PC-9 (cell line): ENCODE results near the gene THAP8. TPM values are rescaled to one million over a fixed set of nuclear protein-coding genes. Genes with fewer than 3 reads are reported as not detected.

Experiments
- BruUV-seq: library from RNA; stranded (reverse); fragments of 400-500 nt; replicated peaks from 2 replicates; lab custom pipeline; 2021; lab: Mats Ljungman, UMichigan
- CTCF ChIA-PET: fragments of 300-600 bp; sonication (Branson Sonifier 250); formaldehyde crosslinking; loops from one replicate; lab custom pipeline; 2022; ENCODE audit warnings: antibody characterized with exemption; lab: Charles Lee
- POLR2A ChIA-PET: fragments of 300-600 bp; sonication (Branson Sonifier 250); formaldehyde crosslinking; loops from one replicate; lab custom pipeline; 2022; ENCODE audit warnings: antibody characterized with exemption; ENCODE audit not compliant: unreplicated experiment; lab: Charles Lee
- DNase-seq, 2 experiments: peaks; one replicate each; pipeline versions ENCODE4 v3.0.0 to v3.0.0-alpha.2; 2015 to 2022; ENCODE audit warnings: mixed read lengths in 1 of 2
- H2AFZ ChIP-seq: fragments of 200-600 bp; sonication (generic); 2 replicates; pipeline ENCODE4 v1.8.1; 2017; ENCODE audit warnings: antibody characterized with exemption
- H3F3A ChIP-seq: fragments of 200-600 bp; sonication (generic); 2 replicates; pipeline ENCODE4 v1.8.1; 2017; ENCODE audit warnings: antibody characterized with exemption, mild to moderate bottlenecking, low read depth; ENCODE audit not compliant: insufficient read depth
- H3K27ac ChIP-seq: fragments of 200-600 bp; sonication (generic); 2 replicates; pipeline ENCODE4 v1.6.1; 2016; ENCODE audit warnings: mixed run types
- H3K27me3 ChIP-seq: fragments of 200-600 bp; sonication (generic); 2 replicates; pipeline ENCODE4 v1.6.1; 2016; ENCODE audit warnings: low read depth, mixed run types; ENCODE audit not compliant: insufficient read depth
- H3K36me3 ChIP-seq: fragments of 200-600 bp; sonication (generic); 2 replicates; pipeline ENCODE4 v1.6.1; 2016; ENCODE audit warnings: low read depth, mixed run types
- H3K4me1 ChIP-seq: fragments of 200-600 bp; sonication (generic); replicated peaks from 2 replicates; pipeline ENCODE4 v1.6.1; 2016; ENCODE audit warnings: mixed run types; ENCODE audit not compliant: insufficient read depth
- H3K4me2 ChIP-seq: fragments of 200-600 bp; sonication (generic); 2 replicates; pipeline ENCODE4 v1.6.1; 2017; ENCODE audit warnings: mixed run types
- H3K4me3 ChIP-seq: fragments of 200-600 bp; sonication (generic); 2 replicates; pipeline ENCODE4 v1.6.1; 2016; ENCODE audit warnings: mixed run types
- H3K79me2 ChIP-seq: fragments of 200-600 bp; sonication (generic); 2 replicates; pipeline ENCODE4 v1.6.1; 2017; ENCODE audit warnings: low read depth, mixed run types
- H3K9me2 ChIP-seq: fragments of 200-600 bp; sonication (generic); 2 replicates; pipeline ENCODE4 v1.8.1; 2017; ENCODE audit warnings: mild to moderate bottlenecking; ENCODE audit not compliant: insufficient read depth
- H3K9me3 ChIP-seq: fragments of 200-600 bp; sonication (generic); 2 replicates; pipeline ENCODE4 v1.8.1; 2016; ENCODE audit warnings: low read depth; ENCODE audit not compliant: insufficient read depth
- H4K20me1 ChIP-seq: fragments of 200-600 bp; sonication (generic); 2 replicates; pipeline ENCODE4 v1.8.1; 2017; ENCODE audit not compliant: insufficient read depth
- EZH2 ChIP-seq: fragments of 200-600 bp; sonication (generic); IDR thresholded peaks from 2 replicates; pipeline ENCODE4 v1.8.0; 2017; ENCODE audit warnings: antibody characterized with exemption, low read depth
- intact Hi-C: fragments of 100-400 bp; cut with micrococcal nuclease; formaldehyde crosslinking; loops from one replicate; pipeline ENCODE4 v1.10.0; 2022; ENCODE audit not compliant: unreplicated experiment
- total RNA-seq: library from RNA; stranded (reverse); gene quantifications from 2 replicates; pipeline ENCODE4 v1.2.3, GENCODE V29; 2021
- TF ChIP-seq, protein P1 (sequence below): fragments of 200-600 bp; sonication (generic); conservative IDR thresholded peaks from 2 replicates; pipeline ENCODE4 v1.6.1; 2017; ENCODE audit warnings: mixed run types, antibody characterized with exemption, mild to moderate bottlenecking, moderate library complexity

The THAP8 gene
- total RNA-seq, 1 experiment from 2014 or later: 5.2 TPM

DNA sequence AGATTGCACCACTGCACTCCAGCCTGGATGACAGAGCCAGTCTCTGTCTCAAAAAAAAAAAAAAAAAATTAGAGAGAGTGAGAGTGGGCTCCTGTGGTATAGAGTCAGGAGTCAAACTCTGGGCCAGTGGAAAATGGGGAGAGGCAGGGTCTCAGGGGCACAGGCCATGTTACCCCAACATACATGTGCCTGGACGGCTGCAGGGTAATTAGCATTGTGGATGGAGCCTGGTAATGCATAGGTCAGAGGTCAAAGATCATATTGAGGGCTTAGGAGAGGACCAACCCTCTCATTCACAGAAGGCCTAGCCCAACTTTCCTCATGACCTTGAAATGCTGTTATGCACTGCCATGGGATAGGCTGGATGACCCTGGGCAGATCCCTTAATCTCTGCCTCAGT, 28.5 kb downstream of the THAP8 start:
- Histone ChIP-seq H3K4me3 (no peak overlapping the region), H3F3A (no peaks in the 10 kb centered on the region), H3K27ac (no peak overlapping the region), H3K27me3 (no peaks in the 10 kb centered on the region), H3K9me3 (no peaks in the 10 kb centered on the region), H4K20me1 (no peaks in the 10 kb centered on the region), H3K9me2 (no peaks in the 10 kb centered on the region), H2AFZ (no peak overlapping the region), H3K79me2 (no peaks in the 10 kb centered on the region), H3K36me3 (0 out of 2 replicates have a peak, but pooled peaks cover 4% of the 10 kb centered on the region), H3K4me2 (no peak overlapping the region), H3K4me1 (no peaks in the 10 kb centered on the region)
- ChIA-PET CTCF (no interaction called here), POLR2A (no interaction called here)
- intact Hi-C loops: no loop called here
- no peak for DNase-seq
- TF ChIP-seq, protein P1, sequence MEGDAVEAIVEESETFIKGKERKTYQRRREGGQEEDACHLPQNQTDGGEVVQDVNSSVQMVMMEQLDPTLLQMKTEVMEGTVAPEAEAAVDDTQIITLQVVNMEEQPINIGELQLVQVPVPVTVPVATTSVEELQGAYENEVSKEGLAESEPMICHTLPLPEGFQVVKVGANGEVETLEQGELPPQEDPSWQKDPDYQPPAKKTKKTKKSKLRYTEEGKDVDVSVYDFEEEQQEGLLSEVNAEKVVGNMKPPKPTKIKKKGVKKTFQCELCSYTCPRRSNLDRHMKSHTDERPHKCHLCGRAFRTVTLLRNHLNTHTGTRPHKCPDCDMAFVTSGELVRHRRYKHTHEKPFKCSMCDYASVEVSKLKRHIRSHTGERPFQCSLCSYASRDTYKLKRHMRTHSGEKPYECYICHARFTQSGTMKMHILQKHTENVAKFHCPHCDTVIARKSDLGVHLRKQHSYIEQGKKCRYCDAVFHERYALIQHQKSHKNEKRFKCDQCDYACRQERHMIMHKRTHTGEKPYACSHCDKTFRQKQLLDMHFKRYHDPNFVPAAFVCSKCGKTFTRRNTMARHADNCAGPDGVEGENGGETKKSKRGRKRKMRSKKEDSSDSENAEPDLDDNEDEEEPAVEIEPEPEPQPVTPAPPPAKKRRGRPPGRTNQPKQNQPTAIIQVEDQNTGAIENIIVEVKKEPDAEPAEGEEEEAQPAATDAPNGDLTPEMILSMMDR: no peak
- no peak for TF ChIP-seq EZH2
- BruUV-seq: no TSS peak

DNA sequence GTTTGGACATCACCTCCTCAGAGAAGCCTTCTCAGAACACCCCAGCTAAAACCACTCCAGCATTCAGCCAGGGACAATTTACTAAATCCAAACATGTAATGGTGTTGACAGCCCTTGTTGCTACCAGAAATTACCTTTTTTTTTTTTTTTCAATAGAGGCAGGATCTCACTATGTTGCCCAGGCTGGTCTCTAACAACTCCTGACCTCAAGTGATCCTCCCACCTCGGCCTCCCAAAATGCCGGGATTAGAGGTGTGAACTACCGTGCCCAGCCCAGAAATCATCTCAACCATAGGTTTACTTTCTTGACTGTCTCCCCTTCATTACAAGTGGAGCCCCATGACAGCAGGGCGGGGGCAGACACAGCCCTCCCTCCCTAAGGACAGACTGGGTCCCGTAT, 30.7 kb downstream of the THAP8 start:
- H3K27ac ChIP-seq: no peak overlapping the region
- 0 out of 2 replicates have a peak, but pooled peaks cover 4% of the 10 kb centered on the region for H3K36me3 ChIP-seq
- H3K27me3 ChIP-seq: no peaks in the 10 kb centered on the region
- no TSS peak for BruUV-seq
- H3K4me2 ChIP-seq: no peak overlapping the region
- ChIA-PET POLR2A (no interaction called here), CTCF (no interaction called here)
- H3K9me2 ChIP-seq: no peaks in the 10 kb centered on the region
- no peak overlapping the region for H3K4me3 ChIP-seq
- H4K20me1 ChIP-seq: no peaks in the 10 kb centered on the region
- no peak for DNase-seq
- no peaks in the 10 kb centered on the region for H3K4me1 ChIP-seq
- no peaks in the 10 kb centered on the region for H3K9me3 ChIP-seq
- H3F3A ChIP-seq: no peaks in the 10 kb centered on the region
- no peak overlapping the region for H2AFZ ChIP-seq
- TF ChIP-seq, protein P1: no peak
- TF ChIP-seq EZH2: no peak
- intact Hi-C loops: no loop called here
- no peaks in the 10 kb centered on the region for H3K79me2 ChIP-seq

DNA sequence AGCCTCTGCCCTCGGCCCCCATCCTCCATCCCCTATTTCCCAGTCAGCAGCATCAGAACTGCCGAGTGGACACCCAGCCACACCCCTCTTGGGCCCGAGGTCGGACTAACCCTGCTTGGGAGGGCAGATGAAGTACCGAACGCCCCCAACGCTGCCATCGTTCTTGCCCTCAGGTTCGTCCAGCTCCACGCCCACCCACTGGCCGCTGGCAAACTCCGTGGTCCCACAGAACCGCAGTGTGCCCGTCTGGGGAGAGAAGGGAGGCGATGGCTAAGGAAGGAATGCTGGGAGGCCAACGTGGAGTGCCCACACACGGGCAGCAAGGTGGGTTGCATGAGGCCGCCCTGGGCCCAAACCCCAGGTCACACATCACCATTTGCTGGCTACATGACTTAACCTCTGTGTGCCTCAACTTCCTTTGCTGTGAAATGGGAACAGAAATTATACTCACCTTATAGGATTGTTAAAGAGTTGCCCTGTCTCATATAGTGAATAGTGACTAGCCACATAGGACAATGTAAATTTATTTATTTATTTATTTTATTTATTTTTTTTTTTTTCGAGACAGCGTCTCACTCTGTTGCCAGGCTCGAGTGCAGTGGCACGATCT, 34.9 kb downstream of the THAP8 start:
- no peaks in the 10 kb centered on the region for H3K27me3 ChIP-seq
- no TSS peak for BruUV-seq
- H3K9me3 ChIP-seq: no peaks in the 10 kb centered on the region
- H3K79me2 ChIP-seq: 0 out of 2 replicates have a peak, but pooled peaks cover 10% of the 10 kb centered on the region
- no peak overlapping the region for H3K4me3 ChIP-seq
- H3K27ac ChIP-seq: no peak overlapping the region
- intact Hi-C loops: no loop called here
- H2AFZ ChIP-seq: no peak overlapping the region
- no peak overlapping the region for H3K4me2 ChIP-seq
- ChIA-PET CTCF (no interaction called here), POLR2A (no interaction called here)
- H3K4me1 ChIP-seq: peaks cover 7% of the 10 kb centered on the region
- no peaks in the 10 kb centered on the region for H4K20me1 ChIP-seq
- 0 out of 2 replicates have a peak, but pooled peaks cover 4% of the 10 kb centered on the region for H3K36me3 ChIP-seq
- no peak for TF ChIP-seq EZH2
- TF ChIP-seq, protein P1: no peak
- DNase-seq: no peak
- H3K9me2 ChIP-seq: no peaks in the 10 kb centered on the region
- 0 out of 2 replicates have a peak, but pooled peaks cover 4% of the 10 kb centered on the region for H3F3A ChIP-seq
